K562 (cell line): ENCODE measurements around the gene CFAP92. TPM values are rescaled to one million over a fixed set of nuclear protein-coding genes. Genes with fewer than 3 reads are reported as not detected.

Experiments
- ARID4B ChIP-seq: sonication (generic); formaldehyde crosslinking; IDR thresholded peaks from 2 replicates; pipeline ENCODE4 v1.8.0; 2022; ENCODE audit warnings: mild to moderate bottlenecking, missing genetic modification reagents
- CAMTA2 ChIP-seq: fragments of 250-450 bp; sonication (Bioruptor Pico); conservative IDR thresholded peaks from 2 replicates; pipeline ENCODE4 v1.5.1; 2022
- FOXA3 ChIP-seq, 2 experiments: fragments of 450-650 bp in 1 of 2; sonication (generic) in 1 of 2; formaldehyde crosslinking; IDR thresholded peaks in 1 of 2; conservative IDR thresholded peaks in 1 of 2; 2 replicates each; pipeline versions ENCODE4 v1.4.0 to v1.8.0; 2020 to 2022; ENCODE audit warnings: mild to moderate bottlenecking in 2 of 2, missing genetic modification reagents in 1 of 2
- NFE2 ChIP-seq: IDR thresholded peaks from 2 replicates; pipeline ENCODE4 v1.6.1; 2014; ENCODE audit warnings: antibody characterized with exemption, low read depth
- NR0B1 ChIP-seq: fragments of 450-650 bp; IDR thresholded peaks from one replicate; pipeline ENCODE4 v1.6.1; 2018; ENCODE audit warnings: mild to moderate bottlenecking, moderate library complexity; ENCODE audit not compliant: partially characterized antibody
- RREB1 ChIP-seq: fragments of 250-450 bp; sonication (Bioruptor Pico); IDR thresholded peaks from 2 replicates; pipeline ENCODE4 v1.4.0; 2020
- STAT5A ChIP-seq: IDR thresholded peaks from 2 replicates; pipeline ENCODE4 v1.6.1; 2012; ENCODE audit warnings: low read length, inconsistent platforms, borderline replicate concordance
- TCF3 ChIP-seq: sonication (generic); formaldehyde crosslinking; IDR thresholded peaks from 2 replicates; pipeline ENCODE4 v1.4.0; 2020; ENCODE audit warnings: mild to moderate bottlenecking, missing genetic modification reagents
- TEAD2 ChIP-seq: fragments of 450-650 bp; IDR thresholded peaks from 2 replicates; pipeline ENCODE4 v1.6.1; 2016; ENCODE audit warnings: missing genetic modification characterization, control low read depth, missing compliant biosample characterization
- ZNF175 ChIP-seq: fragments of 200-800 bp; sonication (Bioruptor generic); IDR thresholded peaks from 2 replicates; pipeline ENCODE4 v1.6.1; 2016; ENCODE audit warnings: low read depth, mild to moderate bottlenecking, missing genetic modification characterization, missing compliant biosample characterization
- ZNF384 ChIP-seq: IDR thresholded peaks from 2 replicates; pipeline ENCODE4 v1.6.1; 2012; ENCODE audit warnings: low read depth, low read length, improper control_type of control experiment
- ZNF639 ChIP-seq, 2 experiments: fragments of 200-800 bp in 1 of 2; sonication (Bioruptor generic) in 1 of 2; sonication (generic) in 1 of 2; formaldehyde crosslinking in 1 of 2; IDR thresholded peaks in 1 of 2; conservative IDR thresholded peaks in 1 of 2; 2 replicates each; pipeline versions ENCODE4 v1.5.0 to v1.6.1; 2016 to 2020; ENCODE audit warnings: missing compliant biosample characterization in 1 of 2, missing genetic modification characterization in 1 of 2, missing genetic modification reagents in 1 of 2
- polyA plus RNA-seq, 8 experiments: library from polyadenylated mRNA; depleted of rRNA in 4 of 8; stranded (reverse) in 5 of 8; unstranded in 3 of 8; fragments of >200 nt; fragmentation: Nextera tagmentation in 2 of 8; fragmentation: Illumina TruSeq in 1 of 8; extraction: Ambion mirVana in 2 of 8; extraction: Trizol in 1 of 8; gene quantifications; 2 replicates each; pipeline versions ENCODE4 v1.2.1 to v1.2.3, GENCODE V29; 2011 to 2014; ENCODE audit warnings: inconsistent platforms in 1 of 8, missing spikeins in 1 of 8
- total RNA-seq, 7 experiments: library from RNA; depleted of rRNA in 6 of 7; stranded (reverse); fragments of >200 nt in 6 of 7; fragmentation: Illumina TruSeq in 2 of 7; extraction: Trizol in 2 of 7; gene quantifications; 2 replicates each; pipeline versions ENCODE4 v1.2.1 to v1.2.3, GENCODE V29; 2011 to 2021; ENCODE audit warnings: low replicate concordance in 1 of 7

The CFAP92 gene
- total and polyA plus RNA-seq, 9 of the 15 experiments (the other 6 are each of a cell fraction or from before 2014, with no cell fraction given): 0.06 to 0.62 (median 0.36) TPM

- TF ChIP-seq NR0B1 (no peak), TCF3 (CRISPR knock-in tag) (peak; percentile 41), RREB1 (CRISPR knock-in tag) (no peak), FOXA3 (CRISPR knock-in tag; conservative IDR thresholded peaks at IDR 0.05 in 1 of 2, IDR thresholded peaks at IDR 0.05 in 1 of 2) (peak in 1 of 2 experiments; percentile 69; a peak in 1 of 4 replicates), STAT5A (no peak), TEAD2 (tag) (no peak), ZNF639 (CRISPR knock-in tag; conservative IDR thresholded peaks at IDR 0.05 in 1 of 2, IDR thresholded peaks at IDR 0.05 in 1 of 2) (0 out of 4 replicates have a peak, but pooled peaks of 1 of the 2 experiments have one; percentile 9), CAMTA2 (CRISPR knock-in tag) (no peak), ZNF384 (no peak), ARID4B (CRISPR knock-in tag) (peak; percentile 66; the same call in 1 of the 2 replicates), ZNF175 (peak; percentile 66; the same call in 1 of the 2 replicates), NFE2 (peak; percentile 34; the same call in 1 of the 2 replicates)
Measured at GRCh38 chr3:128879125-128879969, 114.5 kb downstream of the CFAP92 start, which contains the start of gene ACAD9 (continued).
